AG10803 (cell line): ENCODE results near the gene TTC3.
"Not testable (repeated sequence)": the region's sequence is repeated elsewhere in the genome, so short reads cannot be mapped to it uniquely, and the experiment has no call there.

Experiments
- DNase-seq: peaks from one replicate; pipeline ENCODE4 v3.0.0; 2010; ENCODE audit warnings: low read depth
- H3K4me3 ChIP-seq: 2 replicates; pipeline ENCODE4 v1.5.1; 2011; ENCODE audit warnings: mild to moderate bottlenecking, low read length, control low read depth
- TF ChIP-seq, protein P1 (sequence below): conservative IDR thresholded peaks from 2 replicates; pipeline ENCODE4 v1.5.1; 2011; ENCODE audit warnings: mild to moderate bottlenecking, low read length, control low read depth, inconsistent platforms

TTC3 gene

DNA sequence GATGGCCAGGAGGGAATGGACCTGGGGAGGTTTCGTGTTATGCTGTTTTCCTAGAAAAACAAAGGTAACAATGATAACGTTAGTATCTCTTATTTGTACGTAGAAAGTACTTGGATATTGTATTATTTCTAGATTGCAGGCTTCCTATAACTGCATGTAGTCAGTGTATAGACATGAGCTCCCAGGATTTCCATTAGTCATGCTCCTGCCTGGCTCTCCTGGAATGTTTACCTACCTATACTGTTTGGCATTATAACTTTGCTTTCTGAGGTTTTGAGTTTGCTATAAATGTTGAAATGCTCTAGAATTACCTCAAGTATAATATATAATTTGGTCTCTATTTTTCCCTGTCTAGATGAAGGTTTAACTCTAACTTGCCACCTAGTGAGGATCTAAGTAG, 66.1 kb downstream of the TTC3 start:
- TF ChIP-seq, protein P1, sequence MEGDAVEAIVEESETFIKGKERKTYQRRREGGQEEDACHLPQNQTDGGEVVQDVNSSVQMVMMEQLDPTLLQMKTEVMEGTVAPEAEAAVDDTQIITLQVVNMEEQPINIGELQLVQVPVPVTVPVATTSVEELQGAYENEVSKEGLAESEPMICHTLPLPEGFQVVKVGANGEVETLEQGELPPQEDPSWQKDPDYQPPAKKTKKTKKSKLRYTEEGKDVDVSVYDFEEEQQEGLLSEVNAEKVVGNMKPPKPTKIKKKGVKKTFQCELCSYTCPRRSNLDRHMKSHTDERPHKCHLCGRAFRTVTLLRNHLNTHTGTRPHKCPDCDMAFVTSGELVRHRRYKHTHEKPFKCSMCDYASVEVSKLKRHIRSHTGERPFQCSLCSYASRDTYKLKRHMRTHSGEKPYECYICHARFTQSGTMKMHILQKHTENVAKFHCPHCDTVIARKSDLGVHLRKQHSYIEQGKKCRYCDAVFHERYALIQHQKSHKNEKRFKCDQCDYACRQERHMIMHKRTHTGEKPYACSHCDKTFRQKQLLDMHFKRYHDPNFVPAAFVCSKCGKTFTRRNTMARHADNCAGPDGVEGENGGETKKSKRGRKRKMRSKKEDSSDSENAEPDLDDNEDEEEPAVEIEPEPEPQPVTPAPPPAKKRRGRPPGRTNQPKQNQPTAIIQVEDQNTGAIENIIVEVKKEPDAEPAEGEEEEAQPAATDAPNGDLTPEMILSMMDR = no peak
- DNase-seq = no peak
- H3K4me3 ChIP-seq = no peak overlapping the region

DNA sequence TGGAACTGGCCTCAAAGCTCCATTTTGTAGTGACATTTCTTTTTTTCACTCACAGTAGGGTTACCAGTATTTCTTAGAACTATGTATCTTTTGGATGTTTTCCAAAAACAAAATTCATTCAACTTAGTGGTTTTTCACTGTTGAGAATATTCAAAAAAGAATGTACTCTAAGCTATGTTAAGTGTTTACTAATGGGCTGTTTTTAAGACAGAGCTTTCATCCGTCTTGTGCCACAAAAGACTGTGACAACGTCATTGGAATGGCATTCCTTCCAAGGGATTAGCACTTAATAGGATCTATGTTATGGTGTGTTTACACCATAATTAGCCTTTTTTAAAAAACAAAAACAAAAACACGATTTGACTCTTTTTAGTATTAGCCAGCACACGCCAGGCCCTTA, 66.8 kb downstream of the TTC3 start:
- TF ChIP-seq, protein P1 = no peak
- H3K4me3 ChIP-seq = no peak overlapping the region
- peak; percentile 78 for DNase-seq

DNA sequence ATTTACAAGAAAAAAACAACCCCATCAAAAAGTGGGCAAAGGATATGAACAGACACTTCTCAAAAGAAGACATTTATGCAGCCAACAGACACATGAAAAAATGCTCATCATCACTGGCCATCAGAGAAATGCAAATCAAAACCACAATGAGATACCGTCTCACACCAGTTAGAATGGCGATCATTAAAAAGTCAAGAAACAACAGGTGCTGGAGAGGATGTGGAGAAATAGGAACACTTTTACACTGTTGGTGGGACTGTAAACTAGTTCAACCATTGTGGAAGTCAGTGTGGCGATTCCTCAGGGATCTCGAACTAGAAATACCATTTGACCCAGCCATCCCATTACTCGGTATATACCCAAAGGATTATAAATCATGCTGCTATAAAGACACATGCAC, 70.3 kb downstream of the TTC3 start:
- not testable (repeated sequence) for DNase-seq, H3K4me3 ChIP-seq

DNA sequence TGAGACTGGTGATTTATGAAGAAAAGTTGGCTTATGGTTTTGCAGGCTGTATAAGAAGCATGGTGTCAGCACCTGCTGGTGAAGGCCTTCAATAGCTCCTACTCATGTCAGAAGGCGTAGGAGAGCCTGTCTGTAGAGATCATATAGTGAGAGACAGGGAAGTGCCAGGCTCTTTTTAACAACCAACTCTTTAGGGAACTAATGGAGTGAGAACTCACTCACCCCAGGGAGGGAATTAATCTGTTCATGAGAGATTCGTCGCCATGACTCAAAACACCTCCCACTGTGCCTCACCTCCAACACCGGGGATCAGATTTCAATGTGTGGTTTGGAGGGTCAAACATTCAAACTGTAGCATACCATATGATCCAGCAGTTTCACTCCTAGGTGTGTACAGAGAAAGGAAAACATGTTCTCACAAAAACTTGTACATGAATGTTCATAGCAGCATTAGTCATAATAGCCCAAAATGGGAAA, 72.6 kb downstream of the TTC3 start:
- H3K4me3 ChIP-seq = no peak overlapping the region
- TF ChIP-seq, protein P1 = no peak
- DNase-seq = no peak

DNA sequence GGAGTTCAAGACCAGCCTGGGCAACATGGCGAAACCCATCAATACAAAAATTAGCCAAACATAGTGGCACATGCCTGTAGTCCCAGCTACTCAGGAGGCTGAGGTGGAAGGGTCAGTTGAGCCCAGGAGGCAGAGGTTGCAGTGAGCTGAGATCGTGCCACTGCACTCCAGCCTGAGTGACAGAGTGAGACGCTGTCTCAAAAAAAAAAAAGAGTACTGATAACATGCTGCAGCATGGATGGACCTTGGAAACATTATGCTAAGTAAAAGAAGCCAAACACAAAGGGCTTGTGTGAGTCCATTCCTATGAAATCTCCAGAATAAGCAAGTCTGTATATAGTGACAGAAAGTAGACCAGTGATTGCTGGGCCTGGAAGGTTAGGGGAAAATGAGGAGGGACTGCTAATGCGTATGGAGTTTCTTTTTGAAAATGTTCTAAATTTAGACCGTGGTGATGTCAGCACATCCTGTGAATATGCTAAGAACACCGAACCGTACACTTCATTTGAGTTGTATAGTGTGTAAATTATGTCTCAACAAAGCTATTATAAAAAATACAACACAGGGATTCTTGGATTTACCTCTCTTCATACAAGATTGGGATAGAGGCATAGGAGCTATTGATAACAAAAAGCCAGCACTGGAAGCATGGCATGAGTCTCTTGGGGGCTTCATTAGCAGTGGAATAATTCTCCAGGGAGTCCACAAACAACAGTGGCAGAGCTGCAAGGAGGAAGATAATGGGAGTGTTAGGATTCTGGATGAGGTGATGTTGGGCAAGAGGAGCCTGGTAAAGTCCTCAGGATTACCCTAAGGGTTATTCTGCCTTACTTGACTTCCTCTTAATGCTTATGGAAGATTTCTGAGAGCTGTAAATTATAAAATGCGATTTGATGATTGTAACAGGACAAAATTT, 73.5 kb downstream of the TTC3 start:
- H3K4me3 ChIP-seq = no peak overlapping the region
- no peak for DNase-seq
- TF ChIP-seq, protein P1 = no peak

DNA sequence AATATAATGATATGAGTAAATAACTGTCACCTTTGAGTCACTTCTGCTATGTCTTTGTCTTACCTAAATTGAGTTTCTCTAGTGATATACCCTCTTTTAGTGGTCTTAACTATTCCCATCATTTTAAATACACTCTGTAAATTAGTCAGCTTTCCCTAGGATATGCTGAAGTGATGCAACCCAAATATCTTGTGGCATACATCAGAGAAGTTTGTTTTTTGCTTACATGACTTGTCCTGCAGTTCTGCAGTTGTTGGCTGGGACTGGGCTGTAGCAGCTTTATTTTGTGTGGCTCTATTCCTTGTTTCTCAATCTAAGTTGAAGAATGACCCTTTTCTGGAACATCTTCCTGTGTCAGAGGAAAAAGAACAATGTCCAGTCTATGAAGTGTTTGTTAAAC, 76.4 kb downstream of the TTC3 start:
- TF ChIP-seq, protein P1 = no peak
- H3K4me3 ChIP-seq = no peak overlapping the region
- DNase-seq = peak; percentile 88

DNA sequence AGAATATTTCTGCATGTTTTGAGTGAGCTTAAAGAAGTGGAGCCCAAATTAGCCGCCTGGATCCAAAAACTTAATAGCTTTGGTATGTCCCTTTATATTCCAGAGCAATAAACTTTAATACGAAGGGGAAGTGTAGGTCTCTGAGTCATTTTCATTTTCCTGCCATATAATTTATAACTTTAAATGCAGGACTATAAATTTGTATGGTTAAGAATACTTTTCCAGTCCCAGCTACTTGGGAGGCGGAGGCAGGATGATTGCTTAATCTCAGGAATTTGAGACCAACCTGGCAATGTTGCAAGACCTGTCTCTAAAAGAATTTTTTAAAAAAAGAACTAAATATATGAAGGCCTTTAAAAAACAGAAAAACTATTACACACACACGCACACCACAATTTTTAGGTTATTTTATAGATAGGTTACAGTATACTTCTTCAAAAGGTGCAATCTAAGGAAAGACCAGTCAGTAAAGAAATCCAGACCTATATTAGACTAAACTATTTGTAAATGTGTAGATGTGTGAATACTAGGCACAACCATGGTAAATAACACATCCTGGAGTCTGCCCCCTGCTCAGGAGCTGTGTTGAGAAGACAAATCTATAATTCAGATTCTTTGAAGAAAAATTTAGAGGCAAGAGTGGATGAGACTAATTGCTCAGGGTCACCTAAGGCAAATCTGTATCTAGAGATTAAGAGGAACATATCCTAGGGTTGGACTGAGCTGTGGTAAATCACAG, 80.3 kb downstream of the TTC3 start:
- peak; percentile 87 for DNase-seq
- no peak overlapping the region for H3K4me3 ChIP-seq
- TF ChIP-seq, protein P1 = no peak
